ENCODE results near the gene HEATR3. TPM values are rescaled to one million over a fixed set of nuclear protein-coding genes. Genes with fewer than 3 reads are reported as not detected.
A peak's percentile ranks its signal among the peaks of the same experiment; 100 is the strongest.

Gene HEATR3
- total RNA-seq, 1 experiment from 2014 or later, result 28.0 TPM

DNA sequence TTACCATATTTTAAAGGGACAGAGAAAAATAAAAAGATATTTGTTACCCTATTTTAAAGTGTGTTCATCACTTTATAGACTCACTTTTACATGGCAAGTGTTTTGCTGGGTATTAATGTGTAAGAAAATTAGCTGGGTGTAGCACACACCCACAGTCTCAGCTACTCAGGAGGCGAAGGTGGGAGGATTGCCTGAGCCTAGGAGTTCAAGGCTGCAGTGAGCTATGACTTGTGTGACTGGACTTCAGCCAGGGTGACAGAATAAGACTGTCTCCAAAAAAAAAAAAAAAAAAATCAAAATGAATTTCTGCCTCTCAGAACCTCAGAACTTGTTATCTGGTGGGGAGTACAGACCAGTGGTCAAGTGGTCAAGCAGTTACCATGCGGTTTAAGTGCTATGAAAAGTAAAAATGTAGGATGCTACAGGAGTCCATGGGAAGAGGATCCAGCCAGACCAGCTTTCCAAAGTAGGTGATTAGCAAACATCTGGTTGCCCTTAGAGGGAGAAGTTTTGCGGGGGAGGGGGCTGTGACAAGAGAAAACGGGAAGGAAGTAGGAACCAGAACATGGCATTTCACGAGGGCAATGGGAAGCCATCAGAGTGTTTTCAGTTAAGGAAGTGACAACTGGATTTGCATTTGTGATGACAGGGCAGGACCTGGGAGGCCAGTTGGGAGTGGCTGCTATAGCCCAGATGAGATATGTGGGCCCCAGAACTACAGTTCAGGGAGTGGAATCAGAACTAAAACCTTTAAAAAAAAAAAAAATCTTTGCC lies 26.8 kb upstream of the HEATR3 start:
- Mint-ChIP-seq H3K36me3 (peaks cover 12% of the 10 kb centered on the region), H3K4me3 (no peak overlapping the region), H3K27ac (peak overlapping the region; percentile 39; the same call in 1 of the 2 replicates), H3K4me1 (peaks cover 10% of the 10 kb centered on the region), H3K9me3 (no peaks in the 10 kb centered on the region), H3K27me3 (ENCODE audit: low read depth) (no peaks in the 10 kb centered on the region)
- TF ChIP-seq, protein P1, sequence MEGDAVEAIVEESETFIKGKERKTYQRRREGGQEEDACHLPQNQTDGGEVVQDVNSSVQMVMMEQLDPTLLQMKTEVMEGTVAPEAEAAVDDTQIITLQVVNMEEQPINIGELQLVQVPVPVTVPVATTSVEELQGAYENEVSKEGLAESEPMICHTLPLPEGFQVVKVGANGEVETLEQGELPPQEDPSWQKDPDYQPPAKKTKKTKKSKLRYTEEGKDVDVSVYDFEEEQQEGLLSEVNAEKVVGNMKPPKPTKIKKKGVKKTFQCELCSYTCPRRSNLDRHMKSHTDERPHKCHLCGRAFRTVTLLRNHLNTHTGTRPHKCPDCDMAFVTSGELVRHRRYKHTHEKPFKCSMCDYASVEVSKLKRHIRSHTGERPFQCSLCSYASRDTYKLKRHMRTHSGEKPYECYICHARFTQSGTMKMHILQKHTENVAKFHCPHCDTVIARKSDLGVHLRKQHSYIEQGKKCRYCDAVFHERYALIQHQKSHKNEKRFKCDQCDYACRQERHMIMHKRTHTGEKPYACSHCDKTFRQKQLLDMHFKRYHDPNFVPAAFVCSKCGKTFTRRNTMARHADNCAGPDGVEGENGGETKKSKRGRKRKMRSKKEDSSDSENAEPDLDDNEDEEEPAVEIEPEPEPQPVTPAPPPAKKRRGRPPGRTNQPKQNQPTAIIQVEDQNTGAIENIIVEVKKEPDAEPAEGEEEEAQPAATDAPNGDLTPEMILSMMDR (IDR thresholded peaks at IDR 0.05), result no peak
- no peak for TF ChIP-seq GABPB1 (CRISPR knock-in tag; IDR thresholded peaks at IDR 0.05)
- no peak for TF ChIP-seq FOXK1 (CRISPR knock-in tag; IDR thresholded peaks at IDR 0.05)
- TF ChIP-seq NFATC4 (CRISPR knock-in tag; IDR thresholded peaks at IDR 0.05), result no peak
- no peak for TF ChIP-seq SMAD3 (CRISPR knock-in tag; IDR thresholded peaks at IDR 0.05; ENCODE audit: borderline replicate concordance)
- TF ChIP-seq, protein P2, sequence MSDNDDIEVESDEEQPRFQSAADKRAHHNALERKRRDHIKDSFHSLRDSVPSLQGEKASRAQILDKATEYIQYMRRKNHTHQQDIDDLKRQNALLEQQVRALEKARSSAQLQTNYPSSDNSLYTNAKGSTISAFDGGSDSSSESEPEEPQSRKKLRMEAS (CRISPR knock-in tag; IDR thresholded peaks at IDR 0.05), result no peak
- TF ChIP-seq, protein P3, sequence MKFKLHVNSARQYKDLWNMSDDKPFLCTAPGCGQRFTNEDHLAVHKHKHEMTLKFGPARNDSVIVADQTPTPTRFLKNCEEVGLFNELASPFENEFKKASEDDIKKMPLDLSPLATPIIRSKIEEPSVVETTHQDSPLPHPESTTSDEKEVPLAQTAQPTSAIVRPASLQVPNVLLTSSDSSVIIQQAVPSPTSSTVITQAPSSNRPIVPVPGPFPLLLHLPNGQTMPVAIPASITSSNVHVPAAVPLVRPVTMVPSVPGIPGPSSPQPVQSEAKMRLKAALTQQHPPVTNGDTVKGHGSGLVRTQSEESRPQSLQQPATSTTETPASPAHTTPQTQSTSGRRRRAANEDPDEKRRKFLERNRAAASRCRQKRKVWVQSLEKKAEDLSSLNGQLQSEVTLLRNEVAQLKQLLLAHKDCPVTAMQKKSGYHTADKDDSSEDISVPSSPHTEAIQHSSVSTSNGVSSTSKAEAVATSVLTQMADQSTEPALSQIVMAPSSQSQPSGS (CRISPR knock-in tag; IDR thresholded peaks at IDR 0.05; ENCODE audit: borderline replicate concordance, low read depth), result no peak
- TF ChIP-seq CREM (CRISPR knock-in tag; IDR thresholded peaks at IDR 0.05), result no peak
- DNase-seq (ENCODE audit: low spot score), result peak; percentile 17
- ChIA-PET POLR2A (interaction anchor here (0.6 to 0.7 kb wide), 3 partner anchors 19 to 1052 kb away, joined by 3 to 7 read pairs (median 4); no protein-coding TSS in a partner anchor), CTCF (interaction anchor here (0.6 to 7.2 kb wide), 5 partner anchors 14 to 171 kb away, joined by 3 to 41 read pairs (median 6); partner anchors contain the start of gene CNEP1R1)
- ATAC-seq, result no peak

DNA sequence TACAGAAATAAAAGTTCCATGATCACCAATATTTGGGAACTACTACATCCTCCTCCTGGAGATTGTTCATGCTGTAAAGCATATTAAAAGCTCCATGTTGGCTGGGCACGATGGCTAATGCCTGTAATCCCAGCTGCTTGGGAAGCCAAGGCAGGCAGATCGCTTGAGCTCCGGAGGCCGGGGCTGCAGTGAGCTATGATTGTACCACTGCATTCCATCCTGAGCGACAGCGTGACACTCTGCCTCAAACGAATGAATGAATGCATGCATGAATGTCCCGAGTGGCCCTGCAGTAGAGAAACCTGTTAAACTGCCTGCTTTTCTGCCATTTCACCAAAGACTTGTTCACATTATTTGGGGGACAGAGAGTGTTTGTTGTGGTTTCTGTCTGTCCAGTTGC lies 25.8 kb upstream of the HEATR3 start:
- no peak overlapping the region for H3K27ac Mint-ChIP-seq
- ChIA-PET CTCF (interaction anchor here (1.5 to 7.2 kb wide), 3 partner anchors 15 to 170 kb away, joined by 5 to 41 read pairs (median 9); partner anchors contain the start of gene CNEP1R1), POLR2A (no interaction called here)
- no peak for ATAC-seq
- no peak overlapping the region for H3K4me3 Mint-ChIP-seq
- DNase-seq (ENCODE audit: low spot score), result no peak
- H3K4me1 Mint-ChIP-seq, result peaks cover 10% of the 10 kb centered on the region
- H3K9me3 Mint-ChIP-seq, result no peaks in the 10 kb centered on the region
- H3K36me3 Mint-ChIP-seq, result peaks cover 7% of the 10 kb centered on the region
- H3K27me3 Mint-ChIP-seq (ENCODE audit: low read depth), result no peaks in the 10 kb centered on the region
- TF ChIP-seq GABPB1 (CRISPR knock-in tag; IDR thresholded peaks at IDR 0.05), result peak; percentile 53
- TF ChIP-seq, protein P4, sequence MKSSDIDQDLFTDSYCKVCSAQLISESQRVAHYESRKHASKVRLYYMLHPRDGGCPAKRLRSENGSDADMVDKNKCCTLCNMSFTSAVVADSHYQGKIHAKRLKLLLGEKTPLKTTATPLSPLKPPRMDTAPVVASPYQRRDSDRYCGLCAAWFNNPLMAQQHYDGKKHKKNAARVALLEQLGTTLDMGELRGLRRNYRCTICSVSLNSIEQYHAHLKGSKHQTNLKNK (CRISPR knock-in tag; IDR thresholded peaks at IDR 0.05), result no peak
- TF ChIP-seq MYBL2 (CRISPR knock-in tag; IDR thresholded peaks at IDR 0.05), result no peak

DNA sequence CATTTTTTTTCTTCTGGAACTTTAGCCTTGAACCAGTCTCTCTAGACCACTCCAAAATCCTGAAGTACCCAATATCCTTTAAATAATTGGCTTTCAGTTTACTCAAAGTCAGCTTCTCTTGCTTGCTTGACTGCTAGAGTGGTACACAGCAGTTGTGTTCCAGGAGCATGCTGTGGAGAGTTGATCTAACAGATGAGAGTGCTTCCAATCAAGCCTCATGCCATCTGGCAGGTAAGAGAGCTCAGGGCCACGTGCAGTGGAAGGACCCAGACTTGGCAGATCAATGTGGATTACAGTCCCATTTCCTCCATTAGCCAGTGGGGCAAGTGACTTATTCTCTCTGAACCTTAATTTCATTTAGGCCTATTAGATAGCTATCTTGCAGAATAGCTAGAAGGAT lies 25.1 kb upstream of the HEATR3 start:
- no peak for DNase-seq (ENCODE audit: low spot score)
- Mint-ChIP-seq H3K4me1 (peaks cover 10% of the 10 kb centered on the region), H3K4me3 (no peak overlapping the region), H3K27ac (no peak overlapping the region), H3K36me3 (peaks cover 1% of the 10 kb centered on the region), H3K27me3 (ENCODE audit: low read depth) (no peaks in the 10 kb centered on the region), H3K9me3 (no peaks in the 10 kb centered on the region)
- CTCF ChIA-PET, result interaction anchor here (1.5 to 7.2 kb wide), 3 partner anchors 16 to 170 kb away, joined by 5 to 41 read pairs (median 9); partner anchors contain the start of gene CNEP1R1
- POLR2A ChIA-PET, result interaction anchor here (0.6 kb wide), 1 partner anchor 871 kb away, joined by 3 read pairs; no protein-coding TSS in a partner anchor
- TF ChIP-seq EMX1 (CRISPR knock-in tag; IDR thresholded peaks at IDR 0.05), result no peak
- TF ChIP-seq, protein P5, sequence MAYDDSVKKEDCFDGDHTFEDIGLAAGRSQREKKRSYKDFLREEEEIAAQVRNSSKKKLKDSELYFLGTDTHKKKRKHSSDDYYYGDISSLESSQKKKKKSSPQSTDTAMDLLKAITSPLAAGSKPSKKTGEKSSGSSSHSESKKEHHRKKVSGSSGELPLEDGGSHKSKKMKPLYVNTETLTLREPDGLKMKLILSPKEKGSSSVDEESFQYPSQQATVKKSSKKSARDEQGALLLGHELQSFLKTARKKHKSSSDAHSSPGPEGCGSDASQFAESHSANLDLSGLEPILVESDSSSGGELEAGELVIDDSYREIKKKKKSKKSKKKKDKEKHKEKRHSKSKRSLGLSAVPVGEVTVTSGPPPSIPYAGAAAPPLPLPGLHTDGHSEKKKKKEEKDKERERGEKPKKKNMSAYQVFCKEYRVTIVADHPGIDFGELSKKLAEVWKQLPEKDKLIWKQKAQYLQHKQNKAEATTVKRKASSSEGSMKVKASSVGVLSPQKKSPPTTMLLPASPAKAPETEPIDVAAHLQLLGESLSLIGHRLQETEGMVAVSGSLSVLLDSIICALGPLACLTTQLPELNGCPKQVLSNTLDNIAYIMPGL (CRISPR knock-in tag; IDR thresholded peaks at IDR 0.05), result no peak
- ATAC-seq, result no peak
